Ovary (tissue), 9 donors: Measurements from ENCODE around the gene PAIP2B. TPM values are rescaled to one million over a fixed set of nuclear protein-coding genes. Genes with fewer than 3 reads are reported as not detected.
"Not testable (repeated sequence)": the region's sequence is repeated elsewhere in the genome, so short reads cannot be mapped to it uniquely, and the experiment has no call there.

Experiments
- DNase-seq, 5 donors: peaks; one replicate each; pipeline ENCODE4 v3.0.0-alpha.2; 2019 to 2020
- H3K27ac ChIP-seq, 2 donors: fragments of 200-600 bp; one replicate each; pipeline versions ENCODE4 v1.5.1 to v1.8.0; 2019 to 2022
- H3K27me3 ChIP-seq: fragments of 200-600 bp; one replicate; pipeline ENCODE4 v1.8.0; 2022
- H3K36me3 ChIP-seq: fragments of 200-600 bp; sonication (generic); one replicate; pipeline ENCODE4 v1.5.1; 2019
- H3K4me1 ChIP-seq: one replicate; pipeline ENCODE4 v1.8.1; 2013; ENCODE audit warnings: mild to moderate bottlenecking, moderate library complexity; ENCODE audit not compliant: insufficient read depth
- H3K4me3 ChIP-seq: fragments of 200-600 bp; sonication (generic); one replicate; pipeline ENCODE4 v1.5.1; 2017
- H3K9me3 ChIP-seq, 2 donors: fragments of 200-600 bp in 1 of 2; sonication (generic) in 1 of 2; one replicate each; pipeline versions ENCODE4 v1.5.1 to v1.8.1; 2013 to 2019; ENCODE audit warnings: mild to moderate bottlenecking in 1 of 2, moderate library complexity in 1 of 2
- CTCF ChIP-seq, 3 donors: fragments of 450-650 bp in 2 of 3; fragments of 200-600 bp in 1 of 3; IDR thresholded peaks; one replicate each; pipeline versions ENCODE4 v1.5.1 to v1.8.0; 2016 to 2022; ENCODE audit warnings: antibody characterized with exemption in 3 of 3, mild to moderate bottlenecking in 1 of 3
- EP300 ChIP-seq: sonication (generic); formaldehyde crosslinking; IDR thresholded peaks from one replicate; pipeline ENCODE4 v1.6.1; 2017; ENCODE audit warnings: antibody characterized with exemption
- POLR2A ChIP-seq: fragments of 450-650 bp; IDR thresholded peaks from one replicate; pipeline ENCODE4 v1.6.1; 2017; ENCODE audit warnings: antibody characterized with exemption, mild to moderate bottlenecking, moderate library complexity
- WGBS, 3 donors: extraction: QIAGEN DNeasy Blood & Tissue Kit in 1 of 3; methylation state at CpG; one replicate each; pipeline versions ENCODE4 v1.1.5 to v1.1.7; 2013 to 2017; 5-methylcytosine and 5-hydroxymethylcytosine counted together
- intact Hi-C, 4 donors: fragments of 100-400 bp; cut with DNase I; formaldehyde crosslinking; loops; one replicate each; pipeline versions ENCODE4 v1.11.0 to v1.15.1; 2022 to 2023
- polyA plus RNA-seq, 2 donors: library from polyadenylated mRNA; stranded (reverse); fragments of 200-250 nt in 1 of 2; fragments of 350-450 nt in 1 of 2; fragmentation: Illumina TruSeq in 1 of 2; extraction: RNeasy Lipid Tissue Mini Kit (QIAGEN cat#74804) in 1 of 2; gene quantifications; one replicate each; pipeline ENCODE4 v1.2.3, GENCODE V29; 2013 to 2014
- total RNA-seq, 7 donors: library from RNA; depleted of rRNA in 2 of 7; stranded (reverse); fragments of >200 nt in 2 of 7; fragmentation: NEBNext Ultra II Directional in 3 of 7; extraction: Animal tissue kit (Norgen Biotek cat#: 25700) in 3 of 7; gene quantifications; one replicate each; pipeline versions ENCODE4 v1.1.0 to v1.2.4, GENCODE V29; 2016 to 2023
- donor health status: DM: no; HTN: no; CAD: no; lungs with moderate emphysema.
- donor health status: DM: no; HTN: no; CAD: no.
- donor health status: Bipolar disorder and iron deficiency.
- donor health status: DM: yes; HTN: yes; CAD: no.
- donor health status: DM: no; HTN: no; CAD: no.
- donor health status: DM: yes; HTN: yes; CAD: no.

Gene PAIP2B
- total and polyA plus RNA-seq, 9 donors: 8.9 to 20.7 (median 13.6) TPM

DNA sequence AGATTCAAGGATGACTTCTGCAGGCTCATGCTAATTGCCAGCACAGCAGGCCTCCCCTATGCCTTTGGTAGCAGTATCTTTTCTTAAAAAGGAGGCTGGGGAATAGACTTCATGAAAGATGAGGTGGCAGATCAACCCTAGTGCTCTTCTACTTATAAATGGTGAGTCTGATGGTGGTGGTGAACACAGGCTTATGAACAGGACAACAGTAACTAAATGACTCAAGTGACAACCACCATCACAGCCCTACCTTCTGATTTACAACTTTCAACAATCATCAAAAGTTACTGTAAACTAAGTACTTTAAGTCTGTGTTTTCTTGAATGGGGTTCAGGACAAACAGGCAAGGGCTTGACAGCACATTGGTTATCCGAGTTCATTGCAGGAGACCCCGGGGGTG is 39.3 kb downstream of the PAIP2B start:
- WGBS, 3 donors: 49 to 62% (median 57%) methylated on average over 2 of the region's 2 CpGs
- Histone ChIP-seq H3K9me3 (no peaks in the 10 kb centered on the region), H3K27me3 (no peaks in the 10 kb centered on the region), H3K4me3 (no peak overlapping the region), H3K4me1 (no peaks in the 10 kb centered on the region), H3K27ac (no peak overlapping the region), H3K36me3 (no peaks in the 10 kb centered on the region)
- no peak for DNase-seq
- intact Hi-C loops: no loop called here
- TF ChIP-seq CTCF (IDR thresholded peaks at IDR 0.05) (no peak), EP300 (no peak), POLR2A (no peak)

- 57 to 86% (median 68%) methylated on average over 1 of the region's 1 CpG for WGBS, 3 donors
- H3K36me3 ChIP-seq: no peaks in the 10 kb centered on the region
- TF ChIP-seq POLR2A (no peak), CTCF (IDR thresholded peaks at IDR 0.05) (no peak), EP300 (no peak)
- no peaks in the 10 kb centered on the region for H3K9me3 ChIP-seq
- H3K4me3 ChIP-seq: no peak overlapping the region
- intact Hi-C loops: no loop called here
- DNase-seq: no peak
- H3K27ac ChIP-seq: no peak overlapping the region
- H3K4me1 ChIP-seq: no peaks in the 10 kb centered on the region
- no peaks in the 10 kb centered on the region for H3K27me3 ChIP-seq
Observed at GRCh38 chr2:71186973-71187372, 39.9 kb downstream of the PAIP2B start.

GRCh38 chr2:71183306-71184115 is 43.4 kb downstream of the PAIP2B start:
- H3K27me3 ChIP-seq, H3K9me3 ChIP-seq, H3K27ac ChIP-seq, H3K36me3 ChIP-seq, H3K4me1 ChIP-seq, H3K4me3 ChIP-seq, DNase-seq, intact Hi-C loops: not testable (repeated sequence)
- 27 to 53% (median 40%) methylated on average over 2 to 5 of the region's 5 CpGs for WGBS, 3 donors

DNA sequence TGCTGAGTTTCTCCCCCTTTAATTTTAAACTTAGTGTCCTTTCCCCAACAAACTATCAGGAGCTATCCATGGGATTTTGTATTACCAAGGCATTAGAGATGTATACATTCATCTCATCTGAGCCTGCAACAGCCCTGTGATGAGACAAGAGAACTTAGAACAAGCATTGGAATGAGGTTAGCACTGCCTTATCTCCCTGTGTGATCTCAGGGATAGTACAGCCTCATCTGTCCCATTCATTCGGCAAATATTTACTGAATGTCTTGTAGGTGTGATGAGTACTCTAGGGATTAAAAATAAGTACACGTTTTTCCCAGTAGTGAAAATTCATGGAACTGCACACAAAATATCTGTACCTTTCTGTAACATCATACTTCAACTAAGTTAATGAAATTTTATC is 45.6 kb downstream of the PAIP2B start:
- no peaks in the 10 kb centered on the region for H3K36me3 ChIP-seq
- H3K27me3 ChIP-seq: no peaks in the 10 kb centered on the region
- no peaks in the 10 kb centered on the region for H3K4me1 ChIP-seq
- WGBS, 3 donors: 74 to 83% (median 82%) methylated on average over 2 of the region's 2 CpGs
- DNase-seq: no peak
- H3K4me3 ChIP-seq: no peak overlapping the region
- intact Hi-C loops: no loop called here
- H3K27ac ChIP-seq: no peak overlapping the region
- no peaks in the 10 kb centered on the region for H3K9me3 ChIP-seq
- no peak for TF ChIP-seq POLR2A
- no peak for TF ChIP-seq EP300
- no peak for TF ChIP-seq CTCF (IDR thresholded peaks at IDR 0.05)

- H3K36me3 ChIP-seq, DNase-seq, H3K27me3 ChIP-seq, H3K9me3 ChIP-seq, H3K4me3 ChIP-seq, intact Hi-C loops, H3K4me1 ChIP-seq, H3K27ac ChIP-seq: not testable (repeated sequence)
- whole genome bisulfite sequencing, 3 donors: 61 to 78% (median 67%) methylated on average over 8 of the region's 8 CpGs
Observed at GRCh38 chr2:71178836-71179235, 48.1 kb downstream of the PAIP2B start.
